ENCODE data around the gene PLAA. TPM values are rescaled to one million over a fixed set of nuclear protein-coding genes. Genes with fewer than 3 reads are reported as not detected.

Gene PLAA
- 18.5 TPM for polyA plus RNA-seq (2012; ENCODE audit: insufficient read length, low read depth)

DNA sequence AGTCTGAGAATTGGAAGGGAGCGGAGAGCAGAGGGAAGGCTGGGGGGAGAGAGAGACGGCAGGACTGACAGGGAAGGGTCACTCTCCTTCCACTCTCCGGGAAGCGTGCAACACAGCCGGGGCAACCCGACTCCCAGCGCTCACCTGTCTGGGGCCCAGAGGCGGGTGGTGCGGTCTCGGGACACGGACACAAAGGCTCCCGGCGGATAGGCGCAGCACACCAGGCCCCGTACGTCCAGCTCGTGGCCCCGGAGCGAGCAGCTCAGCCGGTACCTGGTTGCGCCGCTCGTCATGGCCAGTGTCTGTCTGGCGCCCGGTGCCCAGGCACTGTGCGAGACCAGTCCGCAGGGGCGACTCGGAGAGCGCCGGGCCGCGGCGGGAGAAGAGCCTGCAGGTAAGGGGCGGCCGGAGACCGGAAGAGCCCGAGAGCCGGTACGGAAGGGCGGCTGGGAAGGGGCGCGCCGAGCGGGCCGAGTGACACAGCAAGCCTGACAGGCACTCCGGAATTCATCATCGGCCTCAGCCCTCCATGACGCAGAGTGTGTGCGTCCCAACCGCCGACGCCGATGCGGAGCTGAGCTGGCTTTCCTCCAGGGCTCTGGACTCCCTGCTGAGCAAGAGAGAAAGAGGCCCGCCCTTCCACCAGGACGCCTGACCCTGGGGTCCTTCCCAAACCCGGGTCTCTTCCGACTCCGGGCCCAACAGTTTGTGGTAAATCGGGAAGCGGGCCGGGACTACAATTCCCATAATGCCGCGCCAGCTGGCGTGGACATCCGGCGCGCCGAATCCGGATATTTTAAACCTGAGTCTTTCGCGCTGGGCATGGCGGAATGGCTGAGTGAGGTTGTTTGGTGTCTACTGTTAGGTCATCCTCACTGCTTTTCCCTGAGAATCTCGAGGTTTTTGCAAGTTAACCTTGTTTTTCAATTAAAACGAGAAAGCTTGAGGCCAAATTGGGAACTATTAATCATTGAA, at the start of gene PLAA:
PLAA (minus strand) TSS at position 490 of the 975 bp plus-strand sequence; CDS start at position 293, 197 bp downstream.
- TF ChIP-seq POLR2AphosphoS5 (IDR thresholded peaks at IDR 0.05; ENCODE audit: low read depth, low read length) (peak; percentile 72), TAF1 (IDR thresholded peaks at IDR 0.05; ENCODE audit: borderline replicate concordance, insufficient read depth, low read length) (peak; percentile 70; the same call in 1 of the 2 replicates), SIN3A (IDR thresholded peaks at IDR 0.05; ENCODE audit: borderline replicate concordance, insufficient read depth, low read length) (peak; percentile 17; the same call in 1 of the 2 replicates), FOXP2 (optimal IDR thresholded peaks at IDR 0.05; ENCODE audit: borderline replicate concordance, extremely low read depth, extremely low read length, insufficient read depth) (peak; percentile 15)
- TF ChIP-seq, protein P1, sequence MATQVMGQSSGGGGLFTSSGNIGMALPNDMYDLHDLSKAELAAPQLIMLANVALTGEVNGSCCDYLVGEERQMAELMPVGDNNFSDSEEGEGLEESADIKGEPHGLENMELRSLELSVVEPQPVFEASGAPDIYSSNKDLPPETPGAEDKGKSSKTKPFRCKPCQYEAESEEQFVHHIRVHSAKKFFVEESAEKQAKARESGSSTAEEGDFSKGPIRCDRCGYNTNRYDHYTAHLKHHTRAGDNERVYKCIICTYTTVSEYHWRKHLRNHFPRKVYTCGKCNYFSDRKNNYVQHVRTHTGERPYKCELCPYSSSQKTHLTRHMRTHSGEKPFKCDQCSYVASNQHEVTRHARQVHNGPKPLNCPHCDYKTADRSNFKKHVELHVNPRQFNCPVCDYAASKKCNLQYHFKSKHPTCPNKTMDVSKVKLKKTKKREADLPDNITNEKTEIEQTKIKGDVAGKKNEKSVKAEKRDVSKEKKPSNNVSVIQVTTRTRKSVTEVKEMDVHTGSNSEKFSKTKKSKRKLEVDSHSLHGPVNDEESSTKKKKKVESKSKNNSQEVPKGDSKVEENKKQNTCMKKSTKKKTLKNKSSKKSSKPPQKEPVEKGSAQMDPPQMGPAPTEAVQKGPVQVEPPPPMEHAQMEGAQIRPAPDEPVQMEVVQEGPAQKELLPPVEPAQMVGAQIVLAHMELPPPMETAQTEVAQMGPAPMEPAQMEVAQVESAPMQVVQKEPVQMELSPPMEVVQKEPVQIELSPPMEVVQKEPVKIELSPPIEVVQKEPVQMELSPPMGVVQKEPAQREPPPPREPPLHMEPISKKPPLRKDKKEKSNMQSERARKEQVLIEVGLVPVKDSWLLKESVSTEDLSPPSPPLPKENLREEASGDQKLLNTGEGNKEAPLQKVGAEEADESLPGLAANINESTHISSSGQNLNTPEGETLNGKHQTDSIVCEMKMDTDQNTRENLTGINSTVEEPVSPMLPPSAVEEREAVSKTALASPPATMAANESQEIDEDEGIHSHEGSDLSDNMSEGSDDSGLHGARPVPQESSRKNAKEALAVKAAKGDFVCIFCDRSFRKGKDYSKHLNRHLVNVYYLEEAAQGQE (IDR thresholded peaks at IDR 0.05; ENCODE audit: insufficient read depth in 1 of 2, low read depth in 2 of 2, low read length in 2 of 2), result no peak; a peak in 1 of 4 replicates

DNA sequence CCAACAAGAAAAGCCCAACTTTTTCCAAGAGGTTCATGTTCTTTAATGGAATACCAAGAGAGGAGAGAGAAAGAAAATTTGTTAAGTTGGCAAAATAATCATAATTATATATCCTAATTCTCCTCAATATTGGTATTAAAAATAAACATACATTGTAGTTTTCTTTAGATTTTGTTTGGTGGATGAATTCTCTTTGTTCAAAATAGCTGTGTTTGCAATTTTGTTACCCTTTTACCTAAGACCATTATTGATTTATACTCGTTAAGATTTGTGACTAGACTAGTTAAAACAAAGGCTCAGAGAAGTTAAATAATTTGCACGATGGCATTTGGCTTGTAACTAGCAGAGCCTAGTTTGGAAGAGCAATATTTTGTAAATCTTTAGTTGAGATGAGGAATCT, 48.8 kb upstream of the PLAA start:
- TF ChIP-seq POLR2AphosphoS5 (IDR thresholded peaks at IDR 0.05; ENCODE audit: low read depth, low read length), result no peak
- TF ChIP-seq, protein P1 (IDR thresholded peaks at IDR 0.05; ENCODE audit: insufficient read depth in 1 of 2, low read depth in 2 of 2, low read length in 2 of 2), result no peak
- no peak for TF ChIP-seq FOXP2 (optimal IDR thresholded peaks at IDR 0.05; ENCODE audit: borderline replicate concordance, extremely low read depth, extremely low read length, insufficient read depth)
- TF ChIP-seq TAF1 (IDR thresholded peaks at IDR 0.05; ENCODE audit: borderline replicate concordance, insufficient read depth, low read length), result no peak
- TF ChIP-seq SIN3A (IDR thresholded peaks at IDR 0.05; ENCODE audit: borderline replicate concordance, insufficient read depth, low read length), result no peak

DNA sequence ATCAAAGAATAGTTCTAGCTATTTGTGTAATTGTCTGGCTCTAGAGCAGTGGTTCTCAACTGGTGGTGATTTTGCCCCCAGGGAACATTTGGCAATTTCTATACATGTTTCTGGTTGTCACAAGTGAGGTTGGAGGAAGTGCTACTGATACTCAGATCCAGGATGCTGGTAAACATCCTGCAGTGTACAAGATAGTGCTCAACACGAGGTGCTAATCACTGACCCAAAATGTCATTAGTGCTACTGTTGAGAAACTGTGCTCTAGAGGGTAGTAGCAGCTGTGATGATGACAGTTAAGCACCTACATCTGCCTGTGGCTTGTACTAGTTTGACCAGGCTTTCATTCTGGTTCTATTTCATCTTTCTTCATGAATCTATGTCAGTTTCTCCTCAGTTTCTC, 36.3 kb upstream of the PLAA start:
- TF ChIP-seq SIN3A (IDR thresholded peaks at IDR 0.05; ENCODE audit: borderline replicate concordance, insufficient read depth, low read length) (no peak), FOXP2 (optimal IDR thresholded peaks at IDR 0.05; ENCODE audit: borderline replicate concordance, extremely low read depth, extremely low read length, insufficient read depth) (no peak), POLR2AphosphoS5 (IDR thresholded peaks at IDR 0.05; ENCODE audit: low read depth, low read length) (no peak), TAF1 (IDR thresholded peaks at IDR 0.05; ENCODE audit: borderline replicate concordance, insufficient read depth, low read length) (no peak)
- TF ChIP-seq, protein P1 (IDR thresholded peaks at IDR 0.05; ENCODE audit: insufficient read depth in 1 of 2, low read depth in 2 of 2, low read length in 2 of 2), result no peak

DNA sequence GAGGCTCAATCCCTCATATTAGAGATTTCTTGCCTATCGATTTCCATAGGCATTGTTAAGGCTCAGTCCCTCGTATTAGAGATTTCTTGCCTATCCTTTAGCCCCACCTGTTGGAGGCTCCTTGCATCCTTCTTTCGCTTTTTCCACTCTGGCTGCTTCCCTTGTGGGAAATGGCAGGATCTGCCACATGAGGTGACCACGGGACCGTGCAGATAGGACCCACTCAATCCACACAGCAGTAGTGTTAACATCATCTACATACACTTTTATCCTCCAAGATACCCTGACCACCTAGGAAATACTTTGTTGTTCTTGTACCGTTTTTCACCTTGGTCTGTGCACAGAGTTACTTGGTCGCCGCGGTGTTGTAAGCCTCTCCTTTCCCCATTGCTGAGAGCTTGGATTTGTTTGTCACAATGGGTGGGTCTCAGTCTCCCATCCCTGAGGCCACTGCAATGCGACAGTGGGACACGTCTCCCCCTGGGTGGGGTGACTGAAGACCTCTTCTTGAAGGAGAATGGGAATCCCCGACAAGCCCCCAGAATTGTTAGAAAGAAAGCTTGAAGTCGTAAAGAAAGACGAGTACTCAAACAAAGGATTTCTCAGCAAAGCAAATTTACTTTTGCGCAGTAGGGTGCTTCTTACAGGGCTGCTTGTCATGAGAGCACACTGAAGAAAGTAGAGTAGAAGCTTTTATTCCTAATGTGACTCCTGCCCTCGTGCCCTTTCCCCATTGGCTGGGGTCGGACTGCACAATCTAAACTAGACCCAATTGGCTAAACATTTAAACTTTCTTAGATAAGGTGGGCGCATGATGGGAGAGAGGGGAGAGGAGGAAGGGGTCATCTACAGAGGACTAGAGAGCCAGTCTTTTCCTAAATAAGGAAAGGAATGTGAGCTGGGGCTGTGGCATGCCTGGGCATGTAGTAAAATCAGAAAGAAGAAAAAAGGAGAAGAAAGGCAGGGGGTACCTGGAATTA, 29.0 kb upstream of the PLAA start:
- no peak for TF ChIP-seq SIN3A (IDR thresholded peaks at IDR 0.05; ENCODE audit: borderline replicate concordance, insufficient read depth, low read length)
- no peak for TF ChIP-seq TAF1 (IDR thresholded peaks at IDR 0.05; ENCODE audit: borderline replicate concordance, insufficient read depth, low read length)
- TF ChIP-seq POLR2AphosphoS5 (IDR thresholded peaks at IDR 0.05; ENCODE audit: low read depth, low read length), result no peak
- TF ChIP-seq FOXP2 (optimal IDR thresholded peaks at IDR 0.05; ENCODE audit: borderline replicate concordance, extremely low read depth, extremely low read length, insufficient read depth), result no peak
- TF ChIP-seq, protein P1 (IDR thresholded peaks at IDR 0.05; ENCODE audit: insufficient read depth in 1 of 2, low read depth in 2 of 2, low read length in 2 of 2), result no peak

All from PFSK-1 (cell line).